Panc1 (cell line): ENCODE data around the gene OR8K5. TPM values are rescaled to one million over a fixed set of nuclear protein-coding genes. Genes with fewer than 3 reads are reported as not detected.

Experiments
- ATAC-seq: fragments of 200-7000 bp; cut with Tn5 transposase; 2 replicates; pipeline ENCODE4 v1.9.1; 2020; ENCODE audit warnings: mild to moderate bottlenecking, moderate library complexity
- BruUV-seq: library from RNA; stranded (reverse); fragments of 400-500 nt; replicated peaks from 2 replicates; lab custom pipeline; 2021; lab: Mats Ljungman, UMichigan
- CTCF ChIA-PET: fragments of 300-600 bp; sonication (Branson Sonifier 250); formaldehyde crosslinking; loops from one replicate; lab custom pipeline; 2022; ENCODE audit warnings: antibody characterized with exemption; lab: Charles Lee
- POLR2A ChIA-PET: fragments of 300-600 bp; sonication (Branson Sonifier 250); formaldehyde crosslinking; loops from one replicate; lab custom pipeline; 2022; ENCODE audit warnings: antibody characterized with exemption; lab: Charles Lee
- DNase-seq: peaks from one replicate; pipeline ENCODE4 v3.0.0-alpha.2; 2010; ENCODE audit warnings: low read depth, low spot score
- H3K27ac ChIP-seq: 2 replicates; pipeline ENCODE4 v1.5.1; 2011; ENCODE audit warnings: mild to moderate bottlenecking, low read length, inconsistent platforms
- H3K27me3 ChIP-seq: fragments of 200-500 bp; sonication (Bioruptor generic); 2 replicates; pipeline ENCODE4 v1.6.0; 2014; ENCODE audit warnings: low read length, inconsistent platforms; ENCODE audit not compliant: control insufficient read depth, insufficient read depth
- H3K36me3 ChIP-seq: fragments of 200-500 bp; sonication (Bioruptor generic); 2 replicates; pipeline ENCODE4 v1.5.1; 2014; ENCODE audit warnings: inconsistent platforms, mild to moderate bottlenecking, low read length, moderate library complexity; ENCODE audit not compliant: control insufficient read depth, insufficient read depth
- H3K4me1 ChIP-seq: 2 replicates; pipeline ENCODE4 v1.5.1; 2011; ENCODE audit warnings: inconsistent platforms, mild to moderate bottlenecking, low read length, moderate library complexity; ENCODE audit not compliant: control insufficient read depth, insufficient read depth
- H3K4me3 ChIP-seq, 2 experiments: 2 replicates each; pipeline ENCODE4 v1.5.1; 2011 to 2012; ENCODE audit warnings: low read depth in 2 of 2, low read length in 2 of 2, mild to moderate bottlenecking in 2 of 2, inconsistent platforms in 1 of 2, moderate library complexity in 1 of 2
- H3K9me3 ChIP-seq: fragments of 200-500 bp; sonication (Bioruptor generic); 2 replicates; pipeline ENCODE4 v1.5.1; 2014; ENCODE audit warnings: low read depth, mild to moderate bottlenecking, inconsistent platforms, low read length, moderate library complexity; ENCODE audit not compliant: control insufficient read depth, insufficient read depth
- CTCF ChIP-seq: fragments of 450-650 bp; IDR thresholded peaks from 2 replicates; pipeline ENCODE4 v1.5.1; 2017; ENCODE audit warnings: mild to moderate bottlenecking
- POLR2AphosphoS5 ChIP-seq: IDR thresholded peaks from 2 replicates; pipeline ENCODE4 v1.6.1; 2012; ENCODE audit warnings: mild to moderate bottlenecking, low read depth, low read length, moderate library complexity
- SIN3A ChIP-seq: IDR thresholded peaks from 2 replicates; pipeline ENCODE4 v1.6.1; 2012; ENCODE audit warnings: low read depth, mild to moderate bottlenecking, low read length, moderate library complexity, borderline replicate concordance; ENCODE audit not compliant: insufficient read depth
- TCF7L2 ChIP-seq: IDR thresholded peaks from 2 replicates; pipeline ENCODE4 v1.6.1; 2011; ENCODE audit warnings: mild to moderate bottlenecking, low read depth, low read length, inconsistent platforms
- in situ Hi-C: cut with HindIII; loops from 2 replicates; pipeline ENCODE4 v1.10.0; 2016; ENCODE audit warnings: low sequenced_read_pairs, low pct_unique_long_range_greater_than_20kb
- intact Hi-C: fragments of 100-400 bp; cut with micrococcal nuclease; formaldehyde crosslinking; loops from one replicate; pipeline ENCODE4 v1.10.0; 2022; ENCODE audit not compliant: unreplicated experiment
- total RNA-seq: library from RNA; stranded (reverse); gene quantifications from one replicate; pipeline ENCODE4 v1.2.1, GENCODE V29; 2021; ENCODE audit not compliant: unreplicated experiment
- TF ChIP-seq, protein P1 (sequence below), 2 experiments: IDR thresholded peaks; 2 replicates each; pipeline ENCODE4 v1.6.1; 2011 to 2012; ENCODE audit warnings: low read depth in 2 of 2, control low read depth in 1 of 2, low read length in 1 of 2, mild to moderate bottlenecking in 1 of 2, moderate library complexity in 1 of 2; ENCODE audit not compliant: insufficient read depth in 1 of 2

The OR8K5 gene
- total RNA-seq, 1 experiment from 2014 or later = not detected

DNA sequence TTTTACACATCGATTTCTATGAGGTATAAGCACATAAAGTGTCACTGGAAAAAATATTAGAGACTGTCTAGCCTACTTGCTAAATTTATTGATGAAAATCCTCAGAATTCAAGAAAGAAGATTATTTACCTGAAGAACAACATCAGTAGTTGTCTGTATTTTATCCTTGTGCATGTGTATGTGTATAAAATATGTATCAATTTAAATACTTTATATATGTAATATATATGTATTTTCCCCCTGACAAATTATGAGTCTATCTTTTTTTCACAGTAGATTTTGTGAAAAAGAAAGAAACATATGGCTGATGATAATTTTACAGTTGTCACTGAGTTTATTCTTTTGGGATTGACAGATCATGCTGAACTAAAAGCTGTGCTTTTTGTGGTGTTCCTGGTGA is 16.2 kb upstream of the OR8K5 start, which contains the start of gene OR5J2:
Gene OR5J2, plus strand, starts transcription at position 301 of the 400 bp plus-strand sequence. Its CDS starts 0 bp downstream, at position 301.
- TF ChIP-seq POLR2AphosphoS5 (no peak), CTCF (no peak), SIN3A (no peak), TCF7L2 (no peak)
- TF ChIP-seq, protein P1, sequence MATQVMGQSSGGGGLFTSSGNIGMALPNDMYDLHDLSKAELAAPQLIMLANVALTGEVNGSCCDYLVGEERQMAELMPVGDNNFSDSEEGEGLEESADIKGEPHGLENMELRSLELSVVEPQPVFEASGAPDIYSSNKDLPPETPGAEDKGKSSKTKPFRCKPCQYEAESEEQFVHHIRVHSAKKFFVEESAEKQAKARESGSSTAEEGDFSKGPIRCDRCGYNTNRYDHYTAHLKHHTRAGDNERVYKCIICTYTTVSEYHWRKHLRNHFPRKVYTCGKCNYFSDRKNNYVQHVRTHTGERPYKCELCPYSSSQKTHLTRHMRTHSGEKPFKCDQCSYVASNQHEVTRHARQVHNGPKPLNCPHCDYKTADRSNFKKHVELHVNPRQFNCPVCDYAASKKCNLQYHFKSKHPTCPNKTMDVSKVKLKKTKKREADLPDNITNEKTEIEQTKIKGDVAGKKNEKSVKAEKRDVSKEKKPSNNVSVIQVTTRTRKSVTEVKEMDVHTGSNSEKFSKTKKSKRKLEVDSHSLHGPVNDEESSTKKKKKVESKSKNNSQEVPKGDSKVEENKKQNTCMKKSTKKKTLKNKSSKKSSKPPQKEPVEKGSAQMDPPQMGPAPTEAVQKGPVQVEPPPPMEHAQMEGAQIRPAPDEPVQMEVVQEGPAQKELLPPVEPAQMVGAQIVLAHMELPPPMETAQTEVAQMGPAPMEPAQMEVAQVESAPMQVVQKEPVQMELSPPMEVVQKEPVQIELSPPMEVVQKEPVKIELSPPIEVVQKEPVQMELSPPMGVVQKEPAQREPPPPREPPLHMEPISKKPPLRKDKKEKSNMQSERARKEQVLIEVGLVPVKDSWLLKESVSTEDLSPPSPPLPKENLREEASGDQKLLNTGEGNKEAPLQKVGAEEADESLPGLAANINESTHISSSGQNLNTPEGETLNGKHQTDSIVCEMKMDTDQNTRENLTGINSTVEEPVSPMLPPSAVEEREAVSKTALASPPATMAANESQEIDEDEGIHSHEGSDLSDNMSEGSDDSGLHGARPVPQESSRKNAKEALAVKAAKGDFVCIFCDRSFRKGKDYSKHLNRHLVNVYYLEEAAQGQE (IDR thresholded peaks at IDR 0.05; ENCODE audit: insufficient read depth in 1 of 2, low read depth in 2 of 2, low read length in 1 of 2) = no peak
- Histone ChIP-seq H3K4me3 (no peak within 1 kb of the TSS), H3K9me3 (0 out of 2 replicates have a peak, but pooled peaks cover 5% of the 10 kb centered on the region), H3K36me3 (no peaks in the 10 kb centered on the region), H3K27ac (no peak within 1 kb of the TSS), H3K4me1 (no peaks in the 10 kb centered on the region), H3K27me3 (no peaks in the 10 kb centered on the region)
- CTCF ChIA-PET = no interaction called here
- no peak for DNase-seq
- no peak for ATAC-seq
- BruUV-seq = no TSS peak
- POLR2A ChIA-PET = no interaction called here
- intact Hi-C loops (no loop called here), in situ Hi-C loops (no loop called here)

DNA sequence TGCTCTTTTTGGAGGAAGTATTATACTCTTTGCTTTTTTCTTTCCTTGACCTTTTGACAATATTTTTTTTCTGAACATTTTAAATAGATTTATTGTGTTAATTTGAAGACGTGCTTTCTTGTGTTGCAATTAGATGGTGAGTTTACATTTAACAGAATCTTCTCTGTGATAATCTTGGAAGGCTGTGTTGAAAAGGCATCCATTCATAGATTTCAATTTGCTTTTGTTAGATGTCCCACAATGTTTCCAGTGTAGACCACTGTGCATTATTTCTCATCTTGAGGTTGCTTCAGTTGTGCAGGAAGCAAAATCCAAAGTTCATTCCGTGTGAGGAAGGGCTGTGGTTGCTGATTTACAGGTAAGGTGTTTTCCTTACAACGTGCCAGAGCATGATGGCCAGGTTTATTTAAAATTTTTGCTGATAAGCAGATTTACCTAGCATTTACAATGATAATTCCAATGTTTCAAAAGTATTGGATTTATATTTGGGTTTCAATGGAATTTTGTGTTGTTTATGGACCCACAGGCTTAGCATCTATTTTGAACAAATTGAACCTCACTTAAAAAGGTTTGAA is 12.2 kb upstream of the OR8K5 start:
- no peaks in the 10 kb centered on the region for H3K9me3 ChIP-seq
- in situ Hi-C loops = no loop called here
- intact Hi-C loops = no loop called here
- no peaks in the 10 kb centered on the region for H3K4me1 ChIP-seq
- CTCF ChIA-PET = no interaction called here
- H3K27ac ChIP-seq = no peak overlapping the region
- ATAC-seq (no peak), DNase-seq (no peak)
- no peak overlapping the region for H3K4me3 ChIP-seq
- no TSS peak for BruUV-seq
- H3K27me3 ChIP-seq = no peaks in the 10 kb centered on the region
- no peaks in the 10 kb centered on the region for H3K36me3 ChIP-seq
- TF ChIP-seq SIN3A (no peak), CTCF (no peak), TCF7L2 (no peak), POLR2AphosphoS5 (no peak)
- TF ChIP-seq, protein P1 (IDR thresholded peaks at IDR 0.05; ENCODE audit: insufficient read depth in 1 of 2, low read depth in 2 of 2, low read length in 1 of 2) = no peak
- POLR2A ChIA-PET = no interaction called here
